T-helper 2 cell (primary cell): Measurements from ENCODE around the gene MRM2.
"Not testable (repeated sequence)": the region's sequence is repeated elsewhere in the genome, so short reads cannot be mapped to it uniquely, and the experiment has no call there.

Source experiments
- DNase-seq, 5 experiments: peaks; one replicate each; pipeline versions ENCODE4 v3.0.0 to v3.0.0-alpha.2; 2012 to 2022
- total RNA-seq, 2 donors: gene quantifications; one replicate each; lab custom pipeline; 2026; lab: John Stamatoyannopoulos, UW

The MRM2 gene
- total RNA-seq = 0 to 0.07 reads per million in 2 donors

DNA sequence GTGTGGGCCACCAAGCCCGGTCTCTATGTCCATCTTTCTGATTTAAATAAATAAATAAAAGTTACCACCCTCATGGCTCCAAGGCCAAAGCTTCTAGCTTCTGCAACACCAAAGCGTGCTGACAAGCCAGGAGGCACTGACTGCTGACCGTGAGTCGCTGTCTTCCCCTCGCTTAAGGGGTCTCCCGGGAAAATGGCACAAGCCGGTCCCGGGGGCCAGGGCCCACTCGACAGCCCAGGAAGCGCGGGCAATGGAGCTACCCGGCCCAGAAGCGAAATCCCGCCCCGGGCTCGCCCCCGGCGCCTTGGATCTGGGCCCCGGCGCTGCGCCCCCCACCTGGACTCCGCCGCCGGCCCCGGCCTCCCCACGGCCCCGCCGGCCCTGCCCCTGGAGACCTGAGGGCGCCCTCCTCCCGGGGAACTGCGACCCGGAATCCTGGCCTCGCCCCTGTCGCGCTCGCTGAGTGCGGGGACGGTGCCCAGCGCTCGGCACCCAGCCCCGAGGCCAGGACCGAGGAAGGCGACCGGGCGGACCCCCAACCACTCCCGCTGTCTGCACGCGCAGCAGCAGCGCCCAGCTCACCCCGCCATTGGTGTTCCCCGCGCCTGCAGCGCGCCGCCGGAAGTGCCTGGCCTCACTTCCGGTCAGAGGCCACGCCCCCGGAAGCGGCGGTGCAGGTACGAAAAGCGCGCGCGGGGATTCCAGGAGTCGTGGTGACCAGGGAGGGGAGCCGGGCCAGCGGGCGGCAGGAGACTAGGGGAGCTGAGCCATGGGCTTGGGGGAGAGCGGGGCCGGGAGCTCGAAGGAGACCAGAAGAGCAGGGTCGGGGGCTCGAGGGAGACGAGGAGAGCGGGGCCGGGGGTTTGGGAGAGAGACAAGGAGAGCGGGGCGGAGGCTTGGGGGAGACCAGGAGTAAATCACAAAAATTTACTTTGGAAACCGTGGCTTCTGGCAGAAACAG lies at the start of gene MRM2, which contains the start of gene NUDT1:
MRM2 (minus strand) TSS at position 626 of the 961 bp plus-strand sequence; CDS start at position 590, 36 bp downstream.
NUDT1 (plus strand) TSS at position 647 of the 961 bp plus-strand sequence. CDS start 2,349 bp downstream, outside the sequence.
- peak; percentile 32 to 76 (median 40) for DNase-seq

DNA sequence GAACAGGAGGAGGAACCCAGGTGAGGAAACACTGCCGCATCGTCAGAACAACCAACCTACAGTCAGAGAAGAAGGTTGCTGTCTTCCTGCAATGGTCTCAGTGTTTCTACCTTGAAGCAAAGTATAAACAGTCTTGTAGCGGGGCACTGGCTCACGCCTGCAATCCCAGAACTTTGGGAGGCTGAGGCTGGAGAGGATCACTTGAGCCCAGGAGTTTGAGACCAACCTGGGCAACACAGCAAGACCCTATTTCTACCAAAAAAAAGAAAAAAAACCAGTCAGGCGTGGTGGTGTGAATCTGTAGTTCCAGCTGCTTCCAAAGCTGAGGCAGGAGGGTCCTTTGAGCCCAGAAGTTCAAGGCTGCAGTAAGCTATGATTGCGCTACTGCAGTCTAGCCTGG lies 48.9 kb upstream of the MRM2 start:
- no peak for DNase-seq

DNA sequence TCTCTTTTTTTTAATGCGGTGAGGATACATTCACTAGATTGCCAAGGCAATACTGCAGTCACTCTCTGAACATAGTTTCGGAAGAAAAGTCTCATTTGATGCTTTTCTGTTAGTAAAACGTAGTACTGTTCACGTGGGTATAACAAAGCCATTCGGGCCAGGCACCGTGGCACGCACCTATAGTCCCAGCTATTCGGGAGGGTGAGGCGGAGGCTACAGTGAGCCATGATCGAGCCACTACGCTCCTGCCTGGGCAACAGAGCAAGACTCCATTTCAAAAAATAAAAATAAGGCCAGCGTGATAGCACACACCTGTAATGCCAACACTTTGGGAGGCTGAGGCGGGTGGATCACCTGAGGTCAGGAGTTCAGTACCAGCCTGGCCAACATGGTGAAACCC lies 47.6 kb upstream of the MRM2 start:
- no peak for DNase-seq

- DNase-seq = no peak
Observed at GRCh38 chr7:2289111-2289586, 47.1 kb upstream of the MRM2 start.

DNA sequence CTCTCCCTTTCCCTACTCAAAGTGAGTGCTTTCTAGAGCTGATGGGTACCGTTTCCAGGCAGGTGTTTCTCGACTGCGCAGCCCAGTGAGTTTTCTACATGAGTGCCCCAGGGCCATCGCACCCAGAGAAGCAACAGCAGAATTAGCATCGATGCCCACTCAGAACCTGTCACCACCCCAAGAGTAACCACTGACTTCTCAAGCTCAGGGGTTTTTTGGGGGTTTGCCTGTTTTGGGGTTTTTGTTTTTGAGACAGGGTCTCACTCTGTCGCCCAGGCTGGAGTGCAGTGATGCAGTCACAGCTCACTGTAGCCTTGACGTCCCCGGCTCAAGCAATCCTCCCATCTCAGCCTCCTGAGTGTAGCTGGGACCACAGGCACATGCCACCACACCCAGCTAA lies 46.5 kb upstream of the MRM2 start:
- no peak for DNase-seq

DNA sequence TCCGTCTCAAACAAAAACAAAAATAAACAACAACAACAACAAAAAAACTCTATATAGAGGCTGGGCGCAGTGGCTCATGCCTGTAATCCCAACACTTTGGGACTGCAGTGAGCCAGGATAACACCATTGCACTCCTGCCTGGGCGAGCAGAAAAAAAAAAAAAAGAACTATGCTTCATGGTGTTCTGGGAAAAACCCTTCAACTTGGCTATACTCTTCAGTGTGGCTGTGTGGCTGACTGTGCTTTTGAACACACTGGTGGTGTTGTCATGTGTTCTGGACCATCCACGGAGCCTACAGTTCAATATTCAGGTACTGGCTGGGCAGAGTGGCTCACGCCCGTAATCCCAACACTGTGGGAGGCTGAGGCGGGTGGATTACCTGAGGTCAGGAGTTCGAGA lies 45.7 kb upstream of the MRM2 start:
- no peak for DNase-seq

DNA sequence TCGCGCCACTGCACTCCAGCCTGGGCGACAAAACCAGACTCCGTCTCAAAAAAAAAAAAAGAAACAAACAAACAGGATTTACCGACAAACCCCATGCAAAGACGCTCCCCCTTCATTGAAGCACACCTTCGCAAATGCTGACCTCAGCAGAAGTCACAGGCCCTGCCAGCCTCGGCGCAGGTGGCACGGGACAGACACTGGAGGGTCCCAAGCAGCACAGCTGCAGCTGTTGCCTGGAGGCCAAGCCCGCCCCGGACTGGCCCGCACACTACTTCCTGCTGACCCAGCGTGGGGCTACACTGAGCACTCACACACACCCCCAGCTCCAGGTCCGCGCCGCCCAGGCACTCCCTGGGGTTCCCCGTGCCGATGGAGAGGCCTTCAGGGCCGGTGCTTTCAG lies 41.1 kb upstream of the MRM2 start:
- no peak for DNase-seq

- no peak for DNase-seq
Observed at GRCh38 chr7:2282185-2282751, 40.3 kb upstream of the MRM2 start.

GRCh38 chr7:2281541-2281940 lies 39.5 kb upstream of the MRM2 start:
- no peak for DNase-seq

DNA sequence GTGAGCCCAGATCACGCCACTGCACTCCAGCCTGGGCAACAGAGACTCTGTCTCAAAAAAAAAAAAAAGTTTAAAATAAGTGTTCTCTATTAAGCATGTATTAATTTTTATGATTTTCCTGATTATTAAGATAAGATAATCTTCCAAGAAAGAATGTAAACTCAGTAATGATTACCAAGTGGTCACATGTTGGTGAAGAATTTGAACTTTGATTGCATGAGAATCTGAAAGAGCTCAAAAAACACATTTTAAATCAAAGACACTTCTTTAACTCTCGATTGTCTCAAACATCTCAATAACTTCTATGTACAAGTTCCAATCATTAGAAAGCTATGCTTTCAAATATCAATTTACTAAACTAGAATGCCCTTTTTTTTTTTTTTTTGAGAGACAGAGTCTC lies 38.4 kb upstream of the MRM2 start:
- no peak for DNase-seq

DNA sequence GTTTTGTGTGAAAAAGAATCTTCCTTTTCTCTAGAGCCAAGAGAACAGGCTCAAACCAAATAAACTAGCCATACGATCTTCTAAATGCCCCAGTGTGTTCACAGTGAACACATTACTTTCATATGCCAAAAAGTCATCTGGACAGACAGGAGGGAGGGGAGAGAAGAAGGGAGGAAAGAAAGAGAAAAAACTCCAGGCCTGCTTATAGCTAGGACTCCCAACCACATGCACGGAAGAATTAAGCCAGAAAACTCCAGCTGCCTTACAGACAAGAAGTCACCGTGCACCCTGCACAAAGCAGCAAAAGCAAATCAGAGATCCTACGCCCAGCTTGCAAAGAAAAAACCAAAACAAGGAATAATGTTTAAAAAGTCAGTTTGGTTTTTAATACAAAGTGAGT lies 37.9 kb upstream of the MRM2 start:
- no peak for DNase-seq

DNA sequence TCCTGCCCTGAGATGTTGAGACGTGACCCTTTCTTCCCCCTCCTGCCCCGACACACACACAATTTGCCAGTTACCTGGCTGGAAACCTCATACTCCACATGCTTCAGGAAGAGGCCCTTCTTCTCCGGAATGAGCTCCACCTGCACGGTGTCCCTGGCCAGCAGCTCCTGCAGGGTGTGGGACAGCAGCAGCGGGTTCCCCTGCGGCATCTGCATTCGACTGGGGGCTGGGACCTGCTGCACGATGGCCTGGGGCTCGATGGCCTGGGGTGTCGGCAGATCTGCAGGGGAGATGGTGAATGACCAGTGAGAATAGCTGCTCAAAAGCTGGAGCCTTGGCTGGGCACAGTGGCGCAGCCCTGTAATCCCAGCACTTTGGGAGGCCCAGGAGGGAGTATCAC lies 36.0 kb upstream of the MRM2 start:
- no peak for DNase-seq

GRCh38 chr7:2276107-2276506 lies 34.1 kb upstream of the MRM2 start:
- DNase-seq = no peak

DNA sequence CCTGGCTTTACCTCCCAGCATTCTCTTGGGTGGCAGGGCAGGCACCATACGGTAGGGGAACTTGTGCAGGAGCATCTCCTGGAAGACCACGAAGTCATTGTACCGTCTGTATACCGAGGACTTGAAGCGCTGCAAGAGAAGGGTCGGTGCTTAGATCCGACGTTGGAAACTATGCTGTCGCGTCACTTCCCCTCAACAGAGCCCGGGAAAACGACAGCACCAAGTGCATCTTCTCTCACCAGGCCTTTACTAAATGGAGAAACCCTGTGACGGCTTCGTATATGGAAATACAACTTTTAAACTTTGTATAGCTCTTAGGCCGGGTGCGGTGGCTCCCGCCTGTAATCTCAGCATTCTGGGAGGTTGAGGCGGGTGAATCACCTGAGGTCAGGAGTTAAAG lies 33.1 kb upstream of the MRM2 start:
- DNase-seq = no peak

GRCh38 chr7:2274666-2275065 lies 32.7 kb upstream of the MRM2 start:
- DNase-seq = no peak

DNA sequence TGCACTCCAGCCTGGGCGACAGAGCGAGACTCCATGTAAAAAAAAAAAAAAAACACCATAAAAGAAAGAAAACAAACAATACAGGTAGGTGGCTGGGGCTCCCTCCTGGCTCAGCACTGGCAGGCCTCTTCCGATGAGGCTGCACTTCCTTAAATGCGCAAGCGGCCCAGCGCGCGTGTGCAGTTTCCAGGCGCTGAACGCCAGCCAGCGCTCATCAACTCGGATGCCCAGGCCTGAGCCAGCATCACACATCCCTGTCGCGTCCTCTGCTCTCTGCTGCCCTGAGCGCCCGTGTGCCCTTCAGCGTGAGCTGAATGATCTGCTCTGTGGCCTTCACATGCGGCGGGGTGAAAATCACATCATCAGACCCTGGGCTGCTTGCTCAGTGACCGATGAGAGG lies 31.9 kb upstream of the MRM2 start:
- no peak for DNase-seq

DNA sequence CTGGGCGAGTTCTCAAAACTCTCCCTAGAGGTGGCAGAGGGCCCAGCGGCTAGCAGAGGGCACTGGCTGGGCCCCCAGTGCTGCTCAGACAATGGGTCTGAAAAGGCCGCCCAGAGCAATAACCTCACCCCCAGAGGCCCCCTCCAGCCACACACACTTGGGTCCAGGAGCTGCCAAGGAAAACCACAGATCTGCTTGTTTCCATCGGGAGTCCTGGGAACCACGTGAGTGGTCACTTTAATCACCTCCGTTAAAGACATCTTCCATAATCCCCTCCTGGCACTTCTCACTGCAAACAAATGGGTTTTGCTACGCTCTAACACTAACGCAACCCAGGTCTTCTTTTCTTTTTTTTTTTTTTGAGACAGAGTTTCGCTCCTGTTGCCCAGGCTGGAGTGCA lies 30.0 kb upstream of the MRM2 start:
- DNase-seq = no peak

- DNase-seq = no peak
Observed at GRCh38 chr7:2271273-2272026, 29.4 kb upstream of the MRM2 start.

- no peak for DNase-seq
Observed at GRCh38 chr7:2270495-2270894, 28.5 kb upstream of the MRM2 start.

DNA sequence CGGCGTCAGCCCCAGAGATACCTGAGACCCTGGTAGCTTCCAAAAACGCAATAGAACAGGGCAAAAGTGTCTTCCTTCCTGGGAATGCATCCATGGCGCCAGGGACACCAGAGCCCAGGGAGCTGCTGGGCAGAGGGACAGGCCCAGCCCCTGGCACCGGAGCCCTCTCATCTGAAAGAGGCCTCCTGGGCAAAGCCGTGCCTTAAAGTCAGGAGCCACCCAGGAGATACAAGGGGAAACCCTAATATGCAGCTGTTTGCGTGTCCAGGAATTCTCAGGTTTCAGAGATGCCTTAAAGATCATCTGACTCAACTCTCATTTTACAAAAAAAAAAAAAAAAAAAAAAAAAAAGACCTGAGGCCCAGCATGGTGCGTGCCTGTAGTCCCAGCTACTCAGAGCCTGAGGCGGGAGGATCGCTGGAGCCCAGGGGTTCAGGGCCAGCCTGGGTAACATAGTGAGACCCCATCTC lies 28.0 kb upstream of the MRM2 start:
- no peak for DNase-seq

- not testable (repeated sequence) for DNase-seq
Observed at GRCh38 chr7:2269089-2269990, 27.3 kb upstream of the MRM2 start.

DNA sequence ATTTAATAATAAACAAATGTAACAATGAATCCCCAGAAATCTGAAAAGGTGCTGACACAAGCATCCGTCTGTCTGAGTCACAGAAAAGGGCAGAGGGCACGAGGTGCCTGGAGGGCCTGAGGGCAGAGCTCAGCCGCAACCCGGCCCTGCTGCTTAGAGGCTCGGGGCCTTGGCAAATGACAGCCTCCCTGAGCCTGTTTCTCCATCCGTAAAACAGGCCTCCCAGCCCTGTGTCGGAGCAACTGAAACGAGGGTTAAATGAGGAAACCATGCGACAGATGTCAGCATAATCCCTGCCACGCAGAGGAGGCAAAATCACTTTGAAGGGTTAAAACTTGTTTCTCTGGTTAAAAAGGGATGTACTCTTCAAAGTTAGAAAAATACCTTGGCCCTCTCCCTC lies 24.9 kb upstream of the MRM2 start:
- no peak for DNase-seq
